ENCODE results near the gene SLC35C1.

SLC35C1 gene

DNA sequence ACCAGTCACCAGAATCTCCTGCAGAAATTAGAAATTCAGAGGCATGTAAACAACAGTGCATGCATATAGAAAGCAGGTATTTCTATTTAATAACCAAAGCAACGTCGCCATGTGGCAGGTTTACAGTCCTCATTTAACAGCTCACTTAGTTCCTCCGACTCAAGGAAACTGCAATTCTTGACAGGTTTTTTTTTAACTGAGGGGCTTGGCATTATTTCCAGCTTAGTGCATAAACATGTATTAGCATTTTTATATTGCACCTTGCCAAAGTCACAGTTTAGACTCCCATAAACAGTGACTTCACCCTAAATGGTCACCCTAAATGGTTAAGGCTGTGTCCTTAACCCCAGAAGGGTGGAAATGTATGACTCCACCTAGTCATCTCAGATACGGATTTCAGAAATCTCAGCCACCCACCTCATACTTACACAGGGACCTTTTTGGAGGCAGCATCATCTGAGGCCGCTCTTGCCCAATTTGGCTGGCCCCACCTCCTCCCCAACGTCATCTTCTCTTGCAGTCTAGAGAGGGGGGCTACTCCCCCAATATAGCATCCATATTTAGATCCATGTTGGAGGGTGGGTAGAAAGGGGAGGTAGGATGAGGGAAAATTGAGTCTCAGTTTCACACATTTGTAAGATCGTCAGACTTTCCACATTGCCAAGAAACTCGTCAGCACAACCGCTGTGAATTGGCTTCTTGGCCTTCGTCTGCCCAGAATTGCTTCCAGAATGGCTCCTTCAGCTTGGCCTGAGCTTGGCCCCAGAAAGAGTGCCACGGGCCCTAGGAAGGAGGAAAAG is 31.8 kb upstream of the SLC35C1 start:
- no peak overlapping the region for H3K4me3 ChIP-seq (replicated peaks; ENCODE audit: low read depth, low read length)
- TF ChIP-seq, protein P1, sequence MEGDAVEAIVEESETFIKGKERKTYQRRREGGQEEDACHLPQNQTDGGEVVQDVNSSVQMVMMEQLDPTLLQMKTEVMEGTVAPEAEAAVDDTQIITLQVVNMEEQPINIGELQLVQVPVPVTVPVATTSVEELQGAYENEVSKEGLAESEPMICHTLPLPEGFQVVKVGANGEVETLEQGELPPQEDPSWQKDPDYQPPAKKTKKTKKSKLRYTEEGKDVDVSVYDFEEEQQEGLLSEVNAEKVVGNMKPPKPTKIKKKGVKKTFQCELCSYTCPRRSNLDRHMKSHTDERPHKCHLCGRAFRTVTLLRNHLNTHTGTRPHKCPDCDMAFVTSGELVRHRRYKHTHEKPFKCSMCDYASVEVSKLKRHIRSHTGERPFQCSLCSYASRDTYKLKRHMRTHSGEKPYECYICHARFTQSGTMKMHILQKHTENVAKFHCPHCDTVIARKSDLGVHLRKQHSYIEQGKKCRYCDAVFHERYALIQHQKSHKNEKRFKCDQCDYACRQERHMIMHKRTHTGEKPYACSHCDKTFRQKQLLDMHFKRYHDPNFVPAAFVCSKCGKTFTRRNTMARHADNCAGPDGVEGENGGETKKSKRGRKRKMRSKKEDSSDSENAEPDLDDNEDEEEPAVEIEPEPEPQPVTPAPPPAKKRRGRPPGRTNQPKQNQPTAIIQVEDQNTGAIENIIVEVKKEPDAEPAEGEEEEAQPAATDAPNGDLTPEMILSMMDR (IDR thresholded peaks at IDR 0.05; ENCODE audit: low read length, missing control alignments) = no peak
- no peak for DNase-seq (ENCODE audit: low read depth)

DNA sequence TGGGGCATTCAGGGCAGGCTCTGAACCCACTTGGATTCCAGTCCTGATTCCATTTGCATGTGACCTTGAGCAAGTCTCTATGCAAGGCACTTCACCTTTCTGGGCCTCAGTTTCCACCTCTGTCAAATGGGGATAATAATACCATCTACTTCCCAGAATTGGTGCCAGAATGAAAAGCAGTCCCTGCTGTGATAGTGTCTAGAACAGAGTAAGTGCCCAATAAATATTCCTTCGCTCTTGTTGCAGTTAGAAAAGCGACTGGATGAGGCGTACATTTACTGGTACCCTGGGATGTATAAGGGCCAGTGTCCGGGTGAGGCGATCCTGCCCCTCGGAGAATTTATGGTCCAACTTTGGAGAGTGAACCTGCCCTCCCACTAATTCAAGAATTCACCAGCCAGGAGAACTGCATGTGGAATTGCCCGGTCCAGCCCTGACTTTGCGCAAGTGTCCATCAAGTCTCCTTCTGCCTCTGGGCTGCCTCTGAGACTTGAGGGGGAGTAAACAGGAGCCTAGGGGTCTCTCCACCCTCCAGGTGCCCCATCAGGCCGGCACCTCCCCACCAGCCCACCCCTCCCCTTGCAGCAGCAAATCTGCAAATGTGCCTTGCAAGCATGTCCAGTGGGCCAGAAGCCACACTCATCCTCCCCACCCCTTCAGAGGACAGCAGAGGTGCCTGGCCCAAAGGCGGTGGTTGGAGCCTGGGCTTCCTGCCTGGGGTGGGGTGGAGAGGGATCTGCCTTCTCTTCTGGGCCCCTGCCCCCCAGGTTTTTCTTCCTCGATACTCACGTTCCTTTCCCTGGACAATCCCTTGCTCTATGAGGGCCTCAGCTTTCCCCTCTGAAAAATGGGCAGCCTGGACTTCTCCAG is 30.9 kb upstream of the SLC35C1 start:
- TF ChIP-seq, protein P1 (IDR thresholded peaks at IDR 0.05; ENCODE audit: low read length, missing control alignments) = no peak
- H3K4me3 ChIP-seq (replicated peaks; ENCODE audit: low read depth, low read length) = no peak overlapping the region
- no peak for DNase-seq (ENCODE audit: low read depth)

DNA sequence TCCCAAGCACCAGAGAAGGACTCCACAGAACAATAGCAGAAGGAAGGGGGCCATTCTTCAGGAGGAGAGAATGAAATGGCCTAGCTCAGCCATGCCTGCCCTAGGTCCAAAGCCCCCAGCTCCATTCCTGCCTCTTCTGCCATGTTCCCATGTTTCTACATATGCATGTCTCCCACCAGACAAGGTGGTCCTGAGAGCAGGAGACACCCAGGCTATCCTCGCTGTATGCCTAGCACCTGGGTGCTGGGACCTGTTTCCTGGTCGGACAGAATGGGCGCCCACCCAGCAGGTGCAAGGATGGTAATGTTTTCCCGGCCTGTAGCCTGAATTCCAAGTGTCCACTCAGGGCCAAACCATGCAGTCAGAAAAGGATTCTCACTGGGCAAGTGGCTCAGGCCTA is 30.2 kb upstream of the SLC35C1 start:
- no peak for DNase-seq (ENCODE audit: low read depth)
- no peak overlapping the region for H3K4me3 ChIP-seq (replicated peaks; ENCODE audit: low read depth, low read length)
- TF ChIP-seq, protein P1 (IDR thresholded peaks at IDR 0.05; ENCODE audit: low read length, missing control alignments) = no peak

DNA sequence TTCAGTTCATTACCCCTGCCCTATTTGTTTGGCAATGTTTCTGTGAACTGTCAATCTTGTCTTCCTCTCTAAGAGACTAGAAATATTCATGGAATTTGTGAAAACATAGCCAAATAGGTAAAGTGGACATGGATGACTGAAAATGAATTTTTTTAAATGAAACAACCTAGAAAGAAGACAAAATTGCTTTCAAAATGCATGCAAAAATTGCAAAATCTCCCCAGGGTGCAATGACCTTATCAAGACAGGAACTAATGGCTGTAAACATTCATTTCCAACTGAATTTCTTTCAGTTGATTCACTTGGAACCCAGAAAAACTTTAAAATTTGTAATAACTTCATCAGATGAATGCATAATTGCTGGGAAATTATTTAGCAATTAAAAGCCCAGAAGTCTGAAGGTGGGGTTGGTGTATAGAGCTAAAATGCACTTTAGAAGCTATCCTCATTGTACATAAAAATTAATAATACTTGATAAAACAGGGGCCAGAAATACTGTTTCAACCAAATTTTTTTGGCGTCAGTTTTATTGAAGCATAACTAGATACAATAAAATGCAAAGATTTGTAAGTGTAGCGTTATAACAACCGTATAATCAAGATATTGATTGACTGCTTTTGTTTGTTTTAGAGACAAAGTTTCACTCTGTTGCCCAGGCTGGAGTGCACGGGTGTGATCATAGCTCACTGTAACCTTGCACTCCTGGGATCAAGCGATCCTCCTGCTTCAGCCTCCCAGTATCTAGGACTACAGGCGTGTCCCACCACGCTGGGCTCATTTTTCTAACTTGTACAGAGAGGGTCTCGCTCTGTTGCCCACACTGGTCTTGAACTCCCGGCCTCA is 27.6 kb upstream of the SLC35C1 start:
- no peak overlapping the region for H3K4me3 ChIP-seq (replicated peaks; ENCODE audit: low read depth, low read length)
- TF ChIP-seq, protein P1 (IDR thresholded peaks at IDR 0.05; ENCODE audit: low read length, missing control alignments) = no peak
- peak; percentile 66 for DNase-seq (ENCODE audit: low read depth)

DNA sequence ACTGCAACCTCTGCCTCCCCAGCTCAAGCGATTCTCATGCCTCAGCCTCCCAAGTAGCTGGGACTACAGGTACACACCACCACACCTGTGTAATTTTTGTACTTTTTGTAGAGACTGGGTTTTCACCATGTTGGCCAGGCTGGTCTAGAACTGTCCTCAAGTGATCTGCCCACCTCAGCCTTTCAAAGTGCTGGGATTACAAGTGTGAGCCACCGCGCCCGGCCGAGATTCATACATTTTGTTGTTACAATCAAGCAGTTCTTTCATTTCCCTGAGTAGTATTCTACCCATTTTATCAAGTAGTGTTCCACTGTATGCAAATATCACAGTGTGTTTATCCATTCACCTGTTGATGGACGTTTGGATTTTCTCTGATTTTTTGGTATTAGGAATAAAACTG is 26.6 kb upstream of the SLC35C1 start:
- H3K4me3 ChIP-seq (replicated peaks; ENCODE audit: low read depth, low read length) = no peak overlapping the region
- TF ChIP-seq, protein P1 (IDR thresholded peaks at IDR 0.05; ENCODE audit: low read length, missing control alignments) = no peak
- DNase-seq (ENCODE audit: low read depth) = no peak

DNA sequence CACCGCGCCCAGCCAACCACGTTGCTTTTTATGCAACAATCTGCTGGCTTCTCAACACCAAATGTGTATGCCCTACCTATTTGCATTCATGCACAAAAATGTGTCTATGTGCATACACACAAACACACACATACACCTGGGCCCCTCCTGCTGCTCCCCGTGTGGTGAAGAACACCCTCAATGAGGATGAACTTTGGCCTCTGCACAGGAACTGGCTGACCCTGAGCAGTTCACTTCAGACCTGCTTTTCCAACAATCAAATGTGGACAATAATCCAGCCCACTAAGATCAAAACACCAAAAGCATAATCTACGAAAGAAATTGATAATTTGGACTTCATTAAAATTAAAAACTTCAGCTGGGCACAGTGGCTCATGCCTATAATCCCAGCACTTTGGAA is 25.3 kb upstream of the SLC35C1 start:
- TF ChIP-seq, protein P1 (IDR thresholded peaks at IDR 0.05; ENCODE audit: low read length, missing control alignments) = no peak
- no peak for DNase-seq (ENCODE audit: low read depth)

More for the DNA sequence above, 25.3 kb upstream of the SLC35C1 start:
- H3K4me3 ChIP-seq (replicated peaks; ENCODE audit: low read depth, low read length) = no peak overlapping the region
